ENCODE results near the gene ENKD1.

The ENKD1 gene

DNA sequence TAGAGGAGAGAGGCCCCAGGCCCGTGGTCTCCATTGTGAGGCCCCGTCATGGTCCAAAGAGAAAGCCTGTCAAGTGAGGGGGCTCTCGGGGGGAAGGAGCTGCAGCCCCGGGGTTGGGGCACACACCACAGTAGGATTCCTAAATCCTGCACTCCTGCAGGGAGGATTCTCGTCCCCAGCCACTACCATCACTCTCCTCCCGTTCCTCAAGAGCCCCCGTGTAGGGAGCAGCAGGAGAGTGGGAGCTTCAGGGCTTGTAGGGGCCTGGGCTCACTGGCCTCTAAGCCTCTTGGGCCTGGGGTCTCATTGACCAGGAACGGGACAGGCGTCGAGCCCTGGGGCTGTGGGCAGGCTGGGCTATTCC, 885 bp upstream of the ENKD1 start:
- TF ChIP-seq CTCF (IDR thresholded peaks at IDR 0.05; ENCODE audit: low read depth, low read length), result no peak
- H3K4me3 ChIP-seq (ENCODE audit: low read depth, low read length), result no peak overlapping the region

GRCh38 chr16:67666032-67666551, 458 bp downstream of the ENKD1 start:
- peak overlapping the region; percentile 64 for H3K4me3 ChIP-seq (ENCODE audit: low read depth, low read length)
- TF ChIP-seq CTCF (IDR thresholded peaks at IDR 0.05; ENCODE audit: low read depth, low read length), result no peak

DNA sequence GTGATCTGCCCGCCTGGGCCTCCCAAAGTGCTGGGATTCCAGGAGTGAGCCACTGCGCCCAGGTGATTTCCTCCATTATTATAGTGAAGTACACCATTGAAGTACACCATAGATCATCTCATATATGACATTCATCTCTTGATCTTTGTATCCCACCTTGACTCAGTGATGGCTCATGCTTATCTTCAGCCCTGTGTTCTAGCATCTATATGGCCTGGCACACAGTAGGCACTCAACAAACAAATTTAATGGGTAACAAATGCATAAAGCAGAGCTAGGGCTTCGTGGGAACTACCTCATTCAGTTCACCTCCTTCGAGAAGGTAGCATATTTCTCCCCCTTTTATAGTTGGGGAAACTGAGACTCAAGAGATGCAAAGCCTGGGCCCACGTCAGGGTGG, 952 bp downstream of the ENKD1 start:
- TF ChIP-seq CTCF (IDR thresholded peaks at IDR 0.05; ENCODE audit: low read depth, low read length), result no peak
- peak overlapping the region; percentile 64 for H3K4me3 ChIP-seq (ENCODE audit: low read depth, low read length)

GRCh38 chr16:67664871-67665270, 1.7 kb downstream of the ENKD1 start:
- TF ChIP-seq CTCF (IDR thresholded peaks at IDR 0.05; ENCODE audit: low read depth, low read length), result no peak
- H3K4me3 ChIP-seq (ENCODE audit: low read depth, low read length), result no peak overlapping the region

DNA sequence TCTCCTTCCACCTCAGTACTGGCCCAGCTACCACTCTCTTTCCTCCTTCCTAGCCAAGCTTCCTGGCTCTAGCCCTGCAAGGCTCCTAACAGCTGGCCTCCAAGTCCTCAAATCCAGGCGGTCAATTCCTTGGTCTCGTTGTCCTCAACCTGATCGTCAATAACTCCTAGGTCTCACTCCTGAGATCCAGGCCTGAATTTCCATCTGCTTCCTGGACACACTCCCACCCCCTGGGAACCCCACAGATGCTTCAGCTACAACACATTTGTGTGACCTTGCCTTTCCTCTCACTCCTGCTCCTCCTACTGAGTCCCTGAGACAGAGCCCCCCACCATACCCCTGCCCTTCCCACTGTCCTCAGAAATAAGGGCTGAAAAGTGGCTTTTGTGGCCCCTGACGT, 2.3 kb downstream of the ENKD1 start:
- no peak for TF ChIP-seq CTCF (IDR thresholded peaks at IDR 0.05; ENCODE audit: low read depth, low read length)
- H3K4me3 ChIP-seq (ENCODE audit: low read depth, low read length), result no peak overlapping the region

DNA sequence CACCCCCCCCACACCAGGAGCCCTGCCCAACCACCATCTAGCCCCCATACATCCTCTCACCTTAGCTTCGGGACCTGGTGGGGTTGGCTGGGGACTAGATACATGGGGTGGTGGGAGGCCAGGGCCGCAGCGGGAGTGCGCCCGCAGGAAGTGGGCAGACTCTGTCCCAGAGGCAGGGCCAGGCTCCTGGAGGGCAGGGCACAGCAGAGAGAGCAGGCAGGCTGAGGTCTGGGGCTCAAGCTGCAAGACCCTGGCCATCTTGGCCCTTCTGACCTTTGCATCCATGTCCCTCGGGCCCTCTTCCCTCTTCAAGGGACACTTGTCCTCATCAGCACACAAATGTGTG, 2.7 kb downstream of the ENKD1 start:
- no peak overlapping the region for H3K4me3 ChIP-seq (ENCODE audit: low read depth, low read length)
- TF ChIP-seq CTCF (IDR thresholded peaks at IDR 0.05; ENCODE audit: low read depth, low read length), result no peak

GRCh38 chr16:67663151-67663876, 3.2 kb downstream of the ENKD1 start:
- H3K4me3 ChIP-seq (ENCODE audit: low read depth, low read length), result no peak overlapping the region
- TF ChIP-seq CTCF (IDR thresholded peaks at IDR 0.05; ENCODE audit: low read depth, low read length), result 0 out of 2 replicates have a peak, but pooled peaks have one; percentile 12

Measured in WI38 (cell line).